HG02763 (cell line): ENCODE measurements around the gene NDUFV3.
"Not testable (repeated sequence)": the region's sequence is repeated elsewhere in the genome, so short reads cannot be mapped to it uniquely, and the experiment has no call there.

ENCODE experiments used
- ATAC-seq: cut with Tn5 transposase; IDR thresholded peaks from one replicate; pipeline ENCODE4 v1.9.1; 2021; ENCODE audit warnings: mild to moderate bottlenecking, moderate library complexity; ENCODE audit not compliant: unreplicated experiment

The NDUFV3 gene

GRCh38 chr21:42883921-42884320 is 9.2 kb upstream of the NDUFV3 start:
- no peak for ATAC-seq

GRCh38 chr21:42887326-42887725 is 5.8 kb upstream of the NDUFV3 start:
- no peak for ATAC-seq

GRCh38 chr21:42892582-42892930 is 553 bp upstream of the NDUFV3 start:
- ATAC-seq, result peak; percentile 4

- ATAC-seq, result no peak
Observed at GRCh38 chr21:42900446-42900845, 7.3 kb downstream of the NDUFV3 start.

GRCh38 chr21:42903817-42904216 is 10.7 kb downstream of the NDUFV3 start:
- no peak for ATAC-seq

GRCh38 chr21:42905195-42905594 is 12.1 kb downstream of the NDUFV3 start:
- no peak for ATAC-seq

GRCh38 chr21:42906233-42906632 is 13.1 kb downstream of the NDUFV3 start:
- no peak for ATAC-seq

- ATAC-seq, result not testable (repeated sequence)
Observed at GRCh38 chr21:42908484-42908883, 15.4 kb downstream of the NDUFV3 start.

- not testable (repeated sequence) for ATAC-seq
Observed at GRCh38 chr21:42911920-42912319, 18.8 kb downstream of the NDUFV3 start.

GRCh38 chr21:42913476-42913875 is 20.4 kb downstream of the NDUFV3 start:
- no peak for ATAC-seq

- ATAC-seq, result no peak
Observed at GRCh38 chr21:42918291-42918690, 25.2 kb downstream of the NDUFV3 start.

GRCh38 chr21:42921927-42922326 is 28.8 kb downstream of the NDUFV3 start:
- no peak for ATAC-seq

GRCh38 chr21:42922918-42923317 is 29.8 kb downstream of the NDUFV3 start:
- ATAC-seq, result no peak

GRCh38 chr21:42923553-42924432 is 30.7 kb downstream of the NDUFV3 start:
- no peak for ATAC-seq

- ATAC-seq, result no peak
Observed at GRCh38 chr21:42924433-42924751, 31.3 kb downstream of the NDUFV3 start.

- ATAC-seq, result no peak
Observed at GRCh38 chr21:42925114-42925926, 32.2 kb downstream of the NDUFV3 start, which contains the start of gene ERVH48-1. Gene ERVH48-1 (minus strand): TSS chr21:42925630. CDS start chr21:42919006, 6,624 bp downstream.

GRCh38 chr21:42927474-42928200 is 34.5 kb downstream of the NDUFV3 start:
- not testable (repeated sequence) for ATAC-seq

- ATAC-seq, result no peak
Observed at GRCh38 chr21:42929969-42930368, 36.9 kb downstream of the NDUFV3 start.

- ATAC-seq, result no peak
Observed at GRCh38 chr21:42931560-42932235, 38.6 kb downstream of the NDUFV3 start.

GRCh38 chr21:42932378-42933136 is 39.4 kb downstream of the NDUFV3 start:
- ATAC-seq, result not testable (repeated sequence)
